Neural progenitor cell (in vitro differentiated cells): ENCODE data around the gene SPON1.

Source experiments
- EZH2 ChIP-seq: fragments of 200-600 bp; sonication (generic); IDR thresholded peaks from 2 replicates; pipeline ENCODE4 v1.6.1; 2017; ENCODE audit warnings: antibody characterized with exemption, mild to moderate bottlenecking, moderate library complexity
- EZH2phosphoT487 ChIP-seq: fragments of 200-600 bp; sonication (generic); IDR thresholded peaks from 2 replicates; pipeline ENCODE4 v1.6.1; 2017; ENCODE audit warnings: antibody characterized with exemption
- TF ChIP-seq, protein P1 (sequence below): fragments of 200-600 bp; sonication (generic); IDR thresholded peaks from 2 replicates; pipeline ENCODE4 v1.5.1; 2017; ENCODE audit warnings: antibody characterized with exemption, mild to moderate bottlenecking

DNA sequence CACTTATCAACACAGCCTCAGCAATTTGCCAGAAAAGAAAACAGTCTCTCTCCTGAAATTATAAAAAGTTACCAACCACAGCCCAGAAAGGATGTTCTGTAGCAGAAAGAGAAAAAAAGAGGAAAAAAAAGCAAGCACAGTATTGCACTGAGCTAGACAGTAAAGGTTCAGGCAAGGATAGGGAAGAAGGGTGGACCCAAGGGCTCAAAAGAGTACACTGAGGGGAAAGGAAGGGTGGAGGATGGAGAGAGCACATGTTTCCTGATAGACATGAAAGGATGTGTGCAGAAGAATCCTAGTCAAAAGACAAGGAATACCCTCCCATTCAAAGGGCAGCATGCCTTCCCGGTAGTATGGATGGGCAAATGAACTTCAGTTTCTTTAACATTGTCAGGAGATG, 337.4 kb downstream of the SPON1 start:
- no peak for TF ChIP-seq EZH2
- TF ChIP-seq, protein P1, sequence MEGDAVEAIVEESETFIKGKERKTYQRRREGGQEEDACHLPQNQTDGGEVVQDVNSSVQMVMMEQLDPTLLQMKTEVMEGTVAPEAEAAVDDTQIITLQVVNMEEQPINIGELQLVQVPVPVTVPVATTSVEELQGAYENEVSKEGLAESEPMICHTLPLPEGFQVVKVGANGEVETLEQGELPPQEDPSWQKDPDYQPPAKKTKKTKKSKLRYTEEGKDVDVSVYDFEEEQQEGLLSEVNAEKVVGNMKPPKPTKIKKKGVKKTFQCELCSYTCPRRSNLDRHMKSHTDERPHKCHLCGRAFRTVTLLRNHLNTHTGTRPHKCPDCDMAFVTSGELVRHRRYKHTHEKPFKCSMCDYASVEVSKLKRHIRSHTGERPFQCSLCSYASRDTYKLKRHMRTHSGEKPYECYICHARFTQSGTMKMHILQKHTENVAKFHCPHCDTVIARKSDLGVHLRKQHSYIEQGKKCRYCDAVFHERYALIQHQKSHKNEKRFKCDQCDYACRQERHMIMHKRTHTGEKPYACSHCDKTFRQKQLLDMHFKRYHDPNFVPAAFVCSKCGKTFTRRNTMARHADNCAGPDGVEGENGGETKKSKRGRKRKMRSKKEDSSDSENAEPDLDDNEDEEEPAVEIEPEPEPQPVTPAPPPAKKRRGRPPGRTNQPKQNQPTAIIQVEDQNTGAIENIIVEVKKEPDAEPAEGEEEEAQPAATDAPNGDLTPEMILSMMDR, result no peak
- TF ChIP-seq EZH2phosphoT487, result no peak
